ENCODE measurements around the gene SLC2A6. TPM values are rescaled to one million over a fixed set of nuclear protein-coding genes. Genes with fewer than 3 reads are reported as not detected.

SLC2A6 gene
- total and polyA plus RNA-seq, 2 donors (not counting 1 experiment from before 2014, with no cell fraction given), result 7.6 to 9.1 TPM

- DNase-seq (ENCODE audit: low read depth in 2 of 2), result no peak
- TF ChIP-seq CTCF (conservative IDR thresholded peaks at IDR 0.05 in 1 of 2, IDR thresholded peaks at IDR 0.05 in 1 of 2; ENCODE audit: low read depth in 1 of 2, low read length in 2 of 2) (no peak), EZH2 (IDR thresholded peaks at IDR 0.05; ENCODE audit: low read length, missing control alignments) (no peak)
- no peaks in the 10 kb centered on the region for H4K20me1 ChIP-seq (ENCODE audit: control insufficient read depth, extremely low read depth, insufficient read depth, low read length)
Observed at GRCh38 chr9:133443248-133443647, 35.7 kb downstream of the SLC2A6 start.

GRCh38 chr9:133441571-133441970, 37.3 kb downstream of the SLC2A6 start:
- Histone ChIP-seq H3K4me1 (ENCODE audit: control insufficient read depth, extremely low read depth, insufficient read depth, low read length) (no peaks in the 10 kb centered on the region), H3K36me3 (ENCODE audit: control insufficient read depth, insufficient read depth, low read length) (no peaks in the 10 kb centered on the region), H3K79me2 (ENCODE audit: control insufficient read depth, insufficient read depth, low read length) (no peaks in the 10 kb centered on the region), H3K27me3 (ENCODE audit: control insufficient read depth, insufficient read depth, low read length) (no peaks in the 10 kb centered on the region), H3K9ac (ENCODE audit: insufficient read depth, low read length) (no peak overlapping the region), H3K4me3 (replicated peaks in 1 of 4; ENCODE audit: control extremely low read depth in 1 of 4, insufficient read depth in 1 of 4, low read depth in 3 of 4, low read length in 4 of 4) (no peak overlapping the region), H2AFZ (ENCODE audit: low read length) (no peak overlapping the region), H3K9me3 (ENCODE audit: control insufficient read depth, insufficient read depth, low read depth, low read length) (no peaks in the 10 kb centered on the region), H3K4me2 (ENCODE audit: extremely low read depth, insufficient read depth, low read length) (no peak overlapping the region), H3K27ac (ENCODE audit: insufficient read depth, low read length) (no peak overlapping the region), H4K20me1 (ENCODE audit: control insufficient read depth, extremely low read depth, insufficient read depth, low read length) (no peaks in the 10 kb centered on the region)
- no peak for TF ChIP-seq CTCF (conservative IDR thresholded peaks at IDR 0.05 in 1 of 2, IDR thresholded peaks at IDR 0.05 in 1 of 2; ENCODE audit: low read depth in 1 of 2, low read length in 2 of 2)
- TF ChIP-seq EZH2 (IDR thresholded peaks at IDR 0.05; ENCODE audit: low read length, missing control alignments), result no peak
- no peak for DNase-seq (ENCODE audit: low read depth in 2 of 2)

More at GRCh38 chr9:133443248-133443647, 35.7 kb downstream of the SLC2A6 start:
- H2AFZ ChIP-seq (ENCODE audit: low read length), result no peak overlapping the region
- H3K4me1 ChIP-seq (ENCODE audit: control insufficient read depth, extremely low read depth, insufficient read depth, low read length), result no peaks in the 10 kb centered on the region
- H3K9ac ChIP-seq (ENCODE audit: insufficient read depth, low read length), result no peak overlapping the region
- H3K4me2 ChIP-seq (ENCODE audit: extremely low read depth, insufficient read depth, low read length), result no peak overlapping the region
- no peaks in the 10 kb centered on the region for H3K27me3 ChIP-seq (ENCODE audit: control insufficient read depth, insufficient read depth, low read length)
- H3K27ac ChIP-seq (ENCODE audit: insufficient read depth, low read length), result no peak overlapping the region
- no peak overlapping the region for H3K4me3 ChIP-seq (replicated peaks in 1 of 4; ENCODE audit: control extremely low read depth in 1 of 4, insufficient read depth in 1 of 4, low read depth in 3 of 4, low read length in 4 of 4)
- H3K36me3 ChIP-seq (ENCODE audit: control insufficient read depth, insufficient read depth, low read length), result no peaks in the 10 kb centered on the region
- no peaks in the 10 kb centered on the region for H3K9me3 ChIP-seq (ENCODE audit: control insufficient read depth, insufficient read depth, low read depth, low read length)
- H3K79me2 ChIP-seq (ENCODE audit: control insufficient read depth, insufficient read depth, low read length), result no peaks in the 10 kb centered on the region

GRCh38 chr9:133440874-133441273, 38.0 kb downstream of the SLC2A6 start:
- H4K20me1 ChIP-seq (ENCODE audit: control insufficient read depth, extremely low read depth, insufficient read depth, low read length), result no peaks in the 10 kb centered on the region
- no peaks in the 10 kb centered on the region for H3K27me3 ChIP-seq (ENCODE audit: control insufficient read depth, insufficient read depth, low read length)
- no peaks in the 10 kb centered on the region for H3K79me2 ChIP-seq (ENCODE audit: control insufficient read depth, insufficient read depth, low read length)
- H3K4me3 ChIP-seq (replicated peaks in 1 of 4; ENCODE audit: control extremely low read depth in 1 of 4, insufficient read depth in 1 of 4, low read depth in 3 of 4, low read length in 4 of 4), result no peak overlapping the region
- TF ChIP-seq CTCF (conservative IDR thresholded peaks at IDR 0.05 in 1 of 2, IDR thresholded peaks at IDR 0.05 in 1 of 2; ENCODE audit: low read depth in 1 of 2, low read length in 2 of 2) (no peak), EZH2 (IDR thresholded peaks at IDR 0.05; ENCODE audit: low read length, missing control alignments) (no peak)
- H3K36me3 ChIP-seq (ENCODE audit: control insufficient read depth, insufficient read depth, low read length), result no peaks in the 10 kb centered on the region
- DNase-seq (ENCODE audit: low read depth in 2 of 2), result no peak
- no peak overlapping the region for H3K4me2 ChIP-seq (ENCODE audit: extremely low read depth, insufficient read depth, low read length)
- no peak overlapping the region for H3K9ac ChIP-seq (ENCODE audit: insufficient read depth, low read length)
- no peaks in the 10 kb centered on the region for H3K9me3 ChIP-seq (ENCODE audit: control insufficient read depth, insufficient read depth, low read depth, low read length)
- H3K4me1 ChIP-seq (ENCODE audit: control insufficient read depth, extremely low read depth, insufficient read depth, low read length), result no peaks in the 10 kb centered on the region
- H2AFZ ChIP-seq (ENCODE audit: low read length), result no peak overlapping the region
- no peak overlapping the region for H3K27ac ChIP-seq (ENCODE audit: insufficient read depth, low read length)
